Measurements from ENCODE around the gene GLOD5. TPM values are rescaled to one million over a fixed set of nuclear protein-coding genes. Genes with fewer than 3 reads are reported as not detected.

GLOD5 gene
- total RNA-seq, 1 donor from 2014 or later: not detected

GRCh38 chrX:48753708-48754228 is 7.8 kb upstream of the GLOD5 start:
- DNase-seq (ENCODE audit: low read depth): peak; percentile 12

- no peak for DNase-seq (ENCODE audit: low read depth)
Observed at GRCh38 chrX:48754238-48754637, 7.3 kb upstream of the GLOD5 start.

- DNase-seq (ENCODE audit: low read depth): no peak
Observed at GRCh38 chrX:48769230-48769629, 7.7 kb downstream of the GLOD5 start.

GRCh38 chrX:48770296-48770695 is 8.7 kb downstream of the GLOD5 start:
- no peak for DNase-seq (ENCODE audit: low read depth)

GRCh38 chrX:48772602-48773001 is 11.1 kb downstream of the GLOD5 start:
- no peak for DNase-seq (ENCODE audit: low read depth)

GRCh38 chrX:48776818-48777439 is 15.4 kb downstream of the GLOD5 start:
- DNase-seq (ENCODE audit: low read depth): no peak

GRCh38 chrX:48779399-48779798 is 17.9 kb downstream of the GLOD5 start:
- no peak for DNase-seq (ENCODE audit: low read depth)

GRCh38 chrX:48781705-48782104 is 20.2 kb downstream of the GLOD5 start:
- no peak for DNase-seq (ENCODE audit: low read depth)

- DNase-seq (ENCODE audit: low read depth): no peak
Observed at GRCh38 chrX:48782216-48782615, 20.7 kb downstream of the GLOD5 start.

GRCh38 chrX:48782795-48783194 is 21.2 kb downstream of the GLOD5 start:
- DNase-seq (ENCODE audit: low read depth): no peak

GRCh38 chrX:48784726-48785125 is 23.2 kb downstream of the GLOD5 start:
- no peak for DNase-seq (ENCODE audit: low read depth)

GRCh38 chrX:48785186-48785539 is 23.6 kb downstream of the GLOD5 start:
- no peak for DNase-seq (ENCODE audit: low read depth)

- DNase-seq (ENCODE audit: low read depth): no peak
Observed at GRCh38 chrX:48785540-48786214, 24.1 kb downstream of the GLOD5 start.

- DNase-seq (ENCODE audit: low read depth): no peak
Observed at GRCh38 chrX:48786341-48786800, 24.8 kb downstream of the GLOD5 start, which contains the start of gene GATA1. Gene GATA1, plus strand, starts transcription at chrX:48786590. Its CDS starts 4,520 bp downstream, at chrX:48791110.

- no peak for DNase-seq (ENCODE audit: low read depth)
Observed at GRCh38 chrX:48786825-48787504, 25.4 kb downstream of the GLOD5 start.

- DNase-seq (ENCODE audit: low read depth): no peak
Observed at GRCh38 chrX:48787505-48788443, 26.2 kb downstream of the GLOD5 start.

GRCh38 chrX:48789366-48790220 is 28.0 kb downstream of the GLOD5 start:
- no peak for DNase-seq (ENCODE audit: low read depth)

- DNase-seq (ENCODE audit: low read depth): no peak
Observed at GRCh38 chrX:48790477-48790876, 28.9 kb downstream of the GLOD5 start.

GRCh38 chrX:48791063-48791820 is 29.7 kb downstream of the GLOD5 start:
- DNase-seq (ENCODE audit: low read depth): no peak
